ENCODE measurements around the gene ZXDC.

- TF ChIP-seq, protein P1, sequence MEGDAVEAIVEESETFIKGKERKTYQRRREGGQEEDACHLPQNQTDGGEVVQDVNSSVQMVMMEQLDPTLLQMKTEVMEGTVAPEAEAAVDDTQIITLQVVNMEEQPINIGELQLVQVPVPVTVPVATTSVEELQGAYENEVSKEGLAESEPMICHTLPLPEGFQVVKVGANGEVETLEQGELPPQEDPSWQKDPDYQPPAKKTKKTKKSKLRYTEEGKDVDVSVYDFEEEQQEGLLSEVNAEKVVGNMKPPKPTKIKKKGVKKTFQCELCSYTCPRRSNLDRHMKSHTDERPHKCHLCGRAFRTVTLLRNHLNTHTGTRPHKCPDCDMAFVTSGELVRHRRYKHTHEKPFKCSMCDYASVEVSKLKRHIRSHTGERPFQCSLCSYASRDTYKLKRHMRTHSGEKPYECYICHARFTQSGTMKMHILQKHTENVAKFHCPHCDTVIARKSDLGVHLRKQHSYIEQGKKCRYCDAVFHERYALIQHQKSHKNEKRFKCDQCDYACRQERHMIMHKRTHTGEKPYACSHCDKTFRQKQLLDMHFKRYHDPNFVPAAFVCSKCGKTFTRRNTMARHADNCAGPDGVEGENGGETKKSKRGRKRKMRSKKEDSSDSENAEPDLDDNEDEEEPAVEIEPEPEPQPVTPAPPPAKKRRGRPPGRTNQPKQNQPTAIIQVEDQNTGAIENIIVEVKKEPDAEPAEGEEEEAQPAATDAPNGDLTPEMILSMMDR (IDR thresholded peaks at IDR 0.05; ENCODE audit: poor library complexity): no peak
- TF ChIP-seq EZH2phosphoT487 (IDR thresholded peaks at IDR 0.05; ENCODE audit: low read depth, severe bottlenecking, unreplicated experiment): no peak
These were observed 72.9 kb downstream of the ZXDC start for GRCh38 chr3:126402666-126403302.
